Stimulated activated CD8-positive, alpha-beta memory T cell treated with anti-CD3 and anti-CD28 coated beads, Interleukin-2, amount 100 ng/mL, for 48 hours (primary cell): ENCODE measurements around the gene POU2AF3.
"Not testable (repeated sequence)": the region's sequence is repeated elsewhere in the genome, so short reads cannot be mapped to it uniquely, and the experiment has no call there.

Experiments
- DNase-seq, 2 donors: peaks; one replicate each; pipeline ENCODE4 v3.0.0-alpha.2; 2020; ENCODE audit warnings: low read depth in 2 of 2

Gene POU2AF3

GRCh38 chr11:111301004-111301841 is 2.9 kb downstream of the POU2AF3 start:
- DNase-seq: no peak

- no peak for DNase-seq
Observed at GRCh38 chr11:111301842-111302118, 3.4 kb downstream of the POU2AF3 start.

- DNase-seq: no peak
Observed at GRCh38 chr11:111302298-111302697, 4.0 kb downstream of the POU2AF3 start.

- no peak for DNase-seq
Observed at GRCh38 chr11:111303461-111303860, 5.1 kb downstream of the POU2AF3 start.

GRCh38 chr11:111305162-111305802 is 6.9 kb downstream of the POU2AF3 start:
- DNase-seq: no peak

- no peak for DNase-seq
Observed at GRCh38 chr11:111305876-111306275, 7.5 kb downstream of the POU2AF3 start.

GRCh38 chr11:111306321-111306720 is 8.0 kb downstream of the POU2AF3 start:
- no peak for DNase-seq

GRCh38 chr11:111307472-111308108 is 9.2 kb downstream of the POU2AF3 start:
- DNase-seq: no peak

GRCh38 chr11:111308140-111308539 is 9.8 kb downstream of the POU2AF3 start:
- DNase-seq: no peak

- DNase-seq: no peak
Observed at GRCh38 chr11:111309215-111309915, 11.0 kb downstream of the POU2AF3 start.

- DNase-seq: no peak
Observed at GRCh38 chr11:111310088-111310487, 11.7 kb downstream of the POU2AF3 start.

GRCh38 chr11:111310723-111311122 is 12.4 kb downstream of the POU2AF3 start:
- no peak for DNase-seq

- DNase-seq: no peak
Observed at GRCh38 chr11:111312076-111312475, 13.7 kb downstream of the POU2AF3 start.

GRCh38 chr11:111319296-111319695 is 20.9 kb downstream of the POU2AF3 start:
- DNase-seq: no peak

- DNase-seq: not testable (repeated sequence)
Observed at GRCh38 chr11:111320199-111320598, 21.9 kb downstream of the POU2AF3 start.

GRCh38 chr11:111320728-111321568 is 22.6 kb downstream of the POU2AF3 start:
- DNase-seq: no peak

- no peak for DNase-seq
Observed at GRCh38 chr11:111322534-111322933, 24.2 kb downstream of the POU2AF3 start.

- no peak for DNase-seq
Observed at GRCh38 chr11:111324277-111324720, 26.0 kb downstream of the POU2AF3 start.

GRCh38 chr11:111325259-111325658 is 26.9 kb downstream of the POU2AF3 start:
- DNase-seq: no peak

GRCh38 chr11:111326824-111327223 is 28.5 kb downstream of the POU2AF3 start:
- no peak for DNase-seq

- DNase-seq: no peak
Observed at GRCh38 chr11:111327908-111328624, 29.7 kb downstream of the POU2AF3 start.
